Measurements from ENCODE around the gene MAGIX. TPM values are rescaled to one million over a fixed set of nuclear protein-coding genes. Genes with fewer than 3 reads are reported as not detected.
A peak's percentile ranks its signal among the peaks of the same experiment; 100 is the strongest.

MAGIX gene
- total RNA-seq, 4 donors from 2014 or later = 1.7 to 8.1 (median 2.3) TPM

- Histone ChIP-seq H3K36me3 (no peaks in the 10 kb centered on the region), H3K4me1 (peaks cover 0 to 20% (median 0%) of the 10 kb centered on the region in 4 donors), H3K9me3 (no peaks in the 10 kb centered on the region), H3K27ac (no peak overlapping the region), H3K27me3 (no peaks in the 10 kb centered on the region), H3K4me3 (no peak overlapping the region)
- no peak for DNase-seq (ENCODE audit: low spot score in 2 of 2)
- TF ChIP-seq POLR2A (IDR thresholded peaks at IDR 0.05) (no peak), CTCF (IDR thresholded peaks at IDR 0.05) (peak in 4 of 5 experiments; percentile 30 to 42 (median 36)), EP300 (IDR thresholded peaks at IDR 0.05) (no peak)
- WGBS, 2 donors = 67 to 72% methylated on average over 10 of the region's 10 CpGs
Observed at GRCh38 chrX:49192722-49193328, 30.3 kb downstream of the MAGIX start.

- Histone ChIP-seq H3K4me1 (peaks cover 0 to 17% (median 0%) of the 10 kb centered on the region in 4 donors), H3K36me3 (no peaks in the 10 kb centered on the region), H3K9me3 (no peaks in the 10 kb centered on the region), H3K4me3 (no peak overlapping the region), H3K27me3 (no peaks in the 10 kb centered on the region), H3K27ac (no peak overlapping the region)
- 58 to 72% methylated on average over 2 of the region's 2 CpGs for WGBS, 2 donors
- TF ChIP-seq EP300 (IDR thresholded peaks at IDR 0.05) (no peak), CTCF (IDR thresholded peaks at IDR 0.05) (no peak), POLR2A (IDR thresholded peaks at IDR 0.05) (no peak)
- no peak for DNase-seq (ENCODE audit: low spot score in 2 of 2)
Observed at GRCh38 chrX:49193542-49193964, 31.0 kb downstream of the MAGIX start.

- no peaks in the 10 kb centered on the region for H3K27me3 ChIP-seq
- 84% methylated on average over 13 of the region's 13 CpGs; no CpG with 5 or more reads in 1 of the 2 donors for WGBS, 2 donors
- H3K4me1 ChIP-seq = peaks cover 0 to 15% (median 0%) of the 10 kb centered on the region in 4 donors
- H3K36me3 ChIP-seq = no peaks in the 10 kb centered on the region
- no peaks in the 10 kb centered on the region for H3K9me3 ChIP-seq
- H3K4me3 ChIP-seq = no peak overlapping the region
- DNase-seq (ENCODE audit: low spot score in 2 of 2) = no peak
- TF ChIP-seq POLR2A (IDR thresholded peaks at IDR 0.05) (no peak), CTCF (IDR thresholded peaks at IDR 0.05) (no peak), EP300 (IDR thresholded peaks at IDR 0.05) (no peak)
- H3K27ac ChIP-seq = no peak overlapping the region
Observed at GRCh38 chrX:49197543-49198087, 35.1 kb downstream of the MAGIX start.

- Histone ChIP-seq H3K4me1 (peaks cover 0 to 15% (median 0%) of the 10 kb centered on the region in 4 donors), H3K4me3 (no peak overlapping the region), H3K27me3 (no peaks in the 10 kb centered on the region), H3K36me3 (no peaks in the 10 kb centered on the region), H3K27ac (no peak overlapping the region), H3K9me3 (no peaks in the 10 kb centered on the region)
- 12 to 48% methylated on average over 11 to 12 of the region's 12 CpGs for WGBS, 2 donors
- TF ChIP-seq CTCF (IDR thresholded peaks at IDR 0.05) = no peak
- no peak for TF ChIP-seq POLR2A (IDR thresholded peaks at IDR 0.05)
- TF ChIP-seq EP300 (IDR thresholded peaks at IDR 0.05) = no peak
- no peak for DNase-seq (ENCODE audit: low spot score in 2 of 2)
Observed at GRCh38 chrX:49198540-49199314, 36.2 kb downstream of the MAGIX start.

GRCh38 chrX:49199315-49199595 is 36.7 kb downstream of the MAGIX start:
- WGBS, 2 donors = 9 to 47% methylated on average over 11 of the region's 11 CpGs
- no peak for TF ChIP-seq POLR2A (IDR thresholded peaks at IDR 0.05)
- TF ChIP-seq EP300 (IDR thresholded peaks at IDR 0.05) = no peak
- no peak for TF ChIP-seq CTCF (IDR thresholded peaks at IDR 0.05)
- H3K4me3 ChIP-seq = peak overlapping the region in 1 of 4 donors; percentile 54

More at GRCh38 chrX:49199315-49199595, 36.7 kb downstream of the MAGIX start:
- H3K27me3 ChIP-seq = no peaks in the 10 kb centered on the region
- no peak for DNase-seq (ENCODE audit: low spot score in 2 of 2)
- peaks cover 0 to 15% (median 0%) of the 10 kb centered on the region in 4 donors for H3K4me1 ChIP-seq
- no peaks in the 10 kb centered on the region for H3K36me3 ChIP-seq
- H3K9me3 ChIP-seq = no peaks in the 10 kb centered on the region
- H3K27ac ChIP-seq = peak overlapping the region in 1 of 4 donors; percentile 72

All from tibial nerve (tissue), 4 donors.